Naive B cell (primary cell): ENCODE data around the gene PLTP. TPM values are rescaled to one million over a fixed set of nuclear protein-coding genes. Genes with fewer than 3 reads are reported as not detected.
"Not testable (repeated sequence)": the region's sequence is repeated elsewhere in the genome, so short reads cannot be mapped to it uniquely, and the experiment has no call there.

Source experiments
- ATAC-seq, 2 donors: fragments of 150-1000 bp; cut with Tn5 transposase; 2 replicates each; pipeline ENCODE4 v1.10.0; 2021; ENCODE audit warnings: low read depth in 2 of 2, mild to moderate bottlenecking in 2 of 2, moderate library complexity in 2 of 2
- DNase-seq: peaks from one replicate; pipeline ENCODE4 v3.0.0; 2022
- H3K27ac Mint-ChIP-seq, 6 donors: one replicate each; pipeline ENCODE4 v1.8.0; 2020 to 2022; ENCODE audit warnings: mild to moderate bottlenecking in 6 of 6, mixed read lengths in 6 of 6, moderate library complexity in 5 of 6, inconsistent platforms in 2 of 6
- H3K27me3 Mint-ChIP-seq, 3 donors: one replicate each; pipeline ENCODE4 v1.8.0; 2021 to 2022; ENCODE audit warnings: mixed read lengths in 3 of 3, mild to moderate bottlenecking in 1 of 3
- H3K36me3 Mint-ChIP-seq, 2 donors: one replicate each; pipeline ENCODE4 v1.8.0; 2020 to 2022; ENCODE audit warnings: mixed read lengths in 2 of 2, inconsistent platforms in 1 of 2, mild to moderate bottlenecking in 1 of 2
- H3K4me1 Mint-ChIP-seq, 3 donors: one replicate each; pipeline ENCODE4 v1.8.0; 2020 to 2022; ENCODE audit warnings: mixed read lengths in 3 of 3, inconsistent platforms in 1 of 3, mild to moderate bottlenecking in 1 of 3, moderate library complexity in 1 of 3
- H3K4me3 Mint-ChIP-seq, 8 donors: one replicate each; pipeline ENCODE4 v1.8.0; 2020 to 2022; ENCODE audit warnings: mild to moderate bottlenecking in 8 of 8, mixed read lengths in 8 of 8, moderate library complexity in 8 of 8, inconsistent platforms in 2 of 8
- H3K9me3 Mint-ChIP-seq, 7 donors: one replicate each; pipeline ENCODE4 v1.8.0; 2020 to 2022; ENCODE audit warnings: mixed read lengths in 7 of 7, mild to moderate bottlenecking in 5 of 7, inconsistent platforms in 2 of 7, moderate library complexity in 1 of 7
- polyA plus RNA-seq, 6 donors: library from polyadenylated mRNA; unstranded; fragments of 300-500 nt; fragmentation: Illumina TruSeq; gene quantifications; one replicate each; pipeline ENCODE4 v1.2.3, GENCODE V29; 2021; ENCODE audit warnings: low read depth in 6 of 6

PLTP gene, protein sequence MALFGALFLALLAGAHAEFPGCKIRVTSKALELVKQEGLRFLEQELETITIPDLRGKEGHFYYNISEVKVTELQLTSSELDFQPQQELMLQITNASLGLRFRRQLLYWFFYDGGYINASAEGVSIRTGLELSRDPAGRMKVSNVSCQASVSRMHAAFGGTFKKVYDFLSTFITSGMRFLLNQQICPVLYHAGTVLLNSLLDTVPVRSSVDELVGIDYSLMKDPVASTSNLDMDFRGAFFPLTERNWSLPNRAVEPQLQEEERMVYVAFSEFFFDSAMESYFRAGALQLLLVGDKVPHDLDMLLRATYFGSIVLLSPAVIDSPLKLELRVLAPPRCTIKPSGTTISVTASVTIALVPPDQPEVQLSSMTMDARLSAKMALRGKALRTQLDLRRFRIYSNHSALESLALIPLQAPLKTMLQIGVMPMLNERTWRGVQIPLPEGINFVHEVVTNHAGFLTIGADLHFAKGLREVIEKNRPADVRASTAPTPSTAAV
- polyA plus RNA-seq, result 10 to 100 TPM in 1 of 6 donors, 1 to 10 TPM in 4, under 1 TPM in 1; 0.66 to 10.2 (median 5.1) TPM

DNA sequence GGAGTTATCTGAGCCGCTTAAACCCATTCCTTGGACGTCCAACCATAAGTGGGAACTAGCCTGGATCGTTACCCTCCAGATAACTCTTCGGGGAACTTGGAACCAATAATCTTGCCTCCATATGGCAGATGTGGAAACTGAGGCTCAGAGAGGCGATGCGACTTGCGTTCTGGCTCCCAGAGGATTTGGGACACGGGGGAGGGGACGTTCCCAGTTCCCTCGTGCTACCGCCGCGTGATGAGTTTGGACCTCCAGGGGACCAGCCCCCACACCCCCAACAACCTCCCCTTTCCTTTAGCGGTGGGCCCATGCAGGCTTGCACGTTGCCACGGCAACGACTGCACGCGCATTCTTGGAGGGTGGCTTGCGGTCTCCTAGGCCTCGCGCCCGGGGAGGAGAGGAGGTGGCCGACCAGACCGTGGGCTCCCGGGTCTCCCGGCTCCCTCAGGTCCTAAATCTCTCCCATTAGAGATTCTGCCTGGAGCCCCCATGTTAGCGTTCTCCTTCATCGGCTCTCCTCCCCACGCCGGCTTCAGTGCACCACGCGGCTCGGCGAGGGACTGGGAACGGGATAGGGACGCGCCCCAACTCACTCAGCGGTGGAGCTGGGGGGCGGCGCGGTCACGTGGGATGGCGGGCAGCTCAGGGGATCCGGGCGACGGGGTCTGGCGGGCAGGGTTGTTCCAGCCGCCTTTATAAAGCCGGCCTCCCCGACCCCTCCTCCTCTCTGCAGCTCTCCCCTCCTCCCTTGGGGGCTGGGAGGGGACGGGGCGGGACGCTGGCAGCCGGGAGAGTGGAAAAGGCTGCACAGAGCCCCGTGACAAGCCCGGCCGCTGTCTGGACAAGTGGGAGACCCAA lies at the start of gene PLTP:
Gene PLTP (minus strand): TSS at position 670 of the 858 bp plus-strand sequence. CDS start 703 bp downstream, outside the sequence.
- H3K36me3 Mint-ChIP-seq, result no peaks in the 10 kb centered on the region
- peaks cover 12 to 21% (median 20%) of the 10 kb centered on the region in 3 donors for H3K4me1 Mint-ChIP-seq
- H3K27ac Mint-ChIP-seq, result peak within 1 kb of the TSS in 5 of 6 donors; percentile 18 to 84 (median 59)
- peak within 1 kb of the TSS; percentile 59 to 94 (median 85) for H3K4me3 Mint-ChIP-seq
- H3K9me3 Mint-ChIP-seq, result peaks cover 0 to 5% (median 0%) of the 10 kb centered on the region in 7 donors
- peak; percentile 44 for DNase-seq
- H3K27me3 Mint-ChIP-seq, result peaks cover 10 to 18% (median 17%) of the 10 kb centered on the region in 3 donors
- ATAC-seq, result peak; percentile 24 to 27

DNA sequence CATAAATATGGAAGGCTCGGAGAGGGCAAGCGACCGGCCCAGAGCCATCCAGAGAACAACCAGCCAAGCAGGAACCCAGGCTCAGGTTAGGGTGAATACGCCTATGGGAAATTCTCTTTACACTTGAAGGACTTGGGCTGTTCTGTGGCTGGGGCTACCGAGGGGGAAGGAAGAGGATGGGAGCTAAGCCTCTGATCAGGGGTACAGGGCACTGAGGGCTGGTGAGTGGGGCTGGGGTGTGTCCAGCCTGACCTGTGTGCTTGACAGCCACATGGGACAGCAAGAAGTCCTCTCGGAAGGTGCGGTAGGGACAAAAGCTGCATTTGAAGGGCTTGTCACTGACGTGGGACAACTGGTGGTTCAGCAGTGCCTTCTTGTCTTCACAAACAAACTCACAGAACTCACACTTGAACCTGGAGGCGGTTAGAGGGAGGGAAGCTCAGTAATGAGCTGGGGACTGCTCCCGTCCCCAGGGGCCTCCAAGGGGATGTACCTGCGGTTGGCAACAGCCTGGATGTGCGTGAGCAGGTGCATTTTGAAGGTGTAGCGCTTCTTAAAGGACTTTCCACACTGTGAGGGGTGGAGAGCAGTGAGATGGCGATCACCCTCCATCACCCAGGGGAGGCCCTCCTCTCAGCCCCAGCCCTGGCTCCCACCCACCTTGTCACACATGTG lies 48.1 kb upstream of the PLTP start:
- peak overlapping the region in 1 of 8 donors; percentile 30 for H3K4me3 Mint-ChIP-seq
- H3K27ac Mint-ChIP-seq, result no peak overlapping the region
- peaks cover 0 to 4% (median 3%) of the 10 kb centered on the region in 3 donors for H3K4me1 Mint-ChIP-seq
- DNase-seq, result no peak
- peaks cover 0 to 2% (median 0%) of the 10 kb centered on the region in 7 donors for H3K9me3 Mint-ChIP-seq
- peaks cover 15 to 20% of the 10 kb centered on the region in 2 donors for H3K36me3 Mint-ChIP-seq
- no peak for ATAC-seq
- no peaks in the 10 kb centered on the region for H3K27me3 Mint-ChIP-seq

DNA sequence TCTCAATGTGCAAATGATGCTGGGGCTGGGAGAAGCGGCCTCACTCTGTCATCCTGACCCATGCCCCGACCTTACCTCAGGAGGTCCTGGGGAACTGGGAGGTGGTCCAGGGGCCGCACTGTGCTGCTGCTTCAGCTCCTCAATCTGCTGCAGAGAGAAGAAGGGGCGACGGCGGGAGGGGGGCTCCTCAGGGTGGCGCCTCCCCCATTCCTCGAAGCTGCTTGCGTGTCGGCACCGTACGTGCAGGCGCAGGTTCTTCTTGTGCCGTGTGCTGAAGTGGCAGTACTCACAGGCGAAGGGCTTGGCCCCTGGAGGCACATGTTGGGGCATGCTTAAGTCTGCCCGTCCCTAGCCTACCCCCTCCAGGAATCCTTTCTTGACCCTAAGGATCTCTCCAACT lies 47.2 kb upstream of the PLTP start:
- Mint-ChIP-seq H3K9me3 (peaks cover 0 to 2% (median 0%) of the 10 kb centered on the region in 7 donors), H3K36me3 (peaks cover 15 to 20% of the 10 kb centered on the region in 2 donors)

DNA sequence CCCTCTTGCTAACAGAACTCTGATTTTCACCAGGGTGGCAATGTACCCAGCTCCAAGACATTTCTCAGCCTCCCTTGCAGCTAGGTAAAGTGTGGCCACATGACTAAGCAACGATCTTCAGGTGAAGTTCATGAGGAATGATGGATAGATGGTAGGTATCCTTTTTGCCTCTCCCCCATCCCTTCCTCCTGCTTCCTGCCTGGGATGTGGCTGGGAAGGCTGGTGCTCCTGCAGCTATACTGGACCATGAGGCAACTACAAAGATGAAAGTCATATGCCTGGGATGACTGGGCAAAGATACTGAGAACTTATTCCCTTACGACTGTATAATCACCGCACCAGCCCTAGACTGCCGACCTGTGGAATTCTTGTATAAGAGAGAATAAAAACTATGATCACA lies 46.6 kb upstream of the PLTP start:
- Mint-ChIP-seq H3K27me3 (no peaks in the 10 kb centered on the region), H3K27ac (no peak overlapping the region), H3K4me1 (peaks cover 0 to 4% (median 3%) of the 10 kb centered on the region in 3 donors), H3K9me3 (peaks cover 0 to 2% (median 0%) of the 10 kb centered on the region in 7 donors), H3K36me3 (peaks cover 15 to 20% of the 10 kb centered on the region in 2 donors), H3K4me3 (no peak overlapping the region)
- DNase-seq (no peak), ATAC-seq (no peak)

More for the DNA sequence above, 47.2 kb upstream of the PLTP start:
- H3K27ac Mint-ChIP-seq, result peak overlapping the region in 1 of 6 donors; percentile 87
- peaks cover 0 to 4% (median 3%) of the 10 kb centered on the region in 3 donors for H3K4me1 Mint-ChIP-seq
- DNase-seq (no peak), ATAC-seq (no peak)
- H3K4me3 Mint-ChIP-seq, result no peak overlapping the region
- no peaks in the 10 kb centered on the region for H3K27me3 Mint-ChIP-seq

DNA sequence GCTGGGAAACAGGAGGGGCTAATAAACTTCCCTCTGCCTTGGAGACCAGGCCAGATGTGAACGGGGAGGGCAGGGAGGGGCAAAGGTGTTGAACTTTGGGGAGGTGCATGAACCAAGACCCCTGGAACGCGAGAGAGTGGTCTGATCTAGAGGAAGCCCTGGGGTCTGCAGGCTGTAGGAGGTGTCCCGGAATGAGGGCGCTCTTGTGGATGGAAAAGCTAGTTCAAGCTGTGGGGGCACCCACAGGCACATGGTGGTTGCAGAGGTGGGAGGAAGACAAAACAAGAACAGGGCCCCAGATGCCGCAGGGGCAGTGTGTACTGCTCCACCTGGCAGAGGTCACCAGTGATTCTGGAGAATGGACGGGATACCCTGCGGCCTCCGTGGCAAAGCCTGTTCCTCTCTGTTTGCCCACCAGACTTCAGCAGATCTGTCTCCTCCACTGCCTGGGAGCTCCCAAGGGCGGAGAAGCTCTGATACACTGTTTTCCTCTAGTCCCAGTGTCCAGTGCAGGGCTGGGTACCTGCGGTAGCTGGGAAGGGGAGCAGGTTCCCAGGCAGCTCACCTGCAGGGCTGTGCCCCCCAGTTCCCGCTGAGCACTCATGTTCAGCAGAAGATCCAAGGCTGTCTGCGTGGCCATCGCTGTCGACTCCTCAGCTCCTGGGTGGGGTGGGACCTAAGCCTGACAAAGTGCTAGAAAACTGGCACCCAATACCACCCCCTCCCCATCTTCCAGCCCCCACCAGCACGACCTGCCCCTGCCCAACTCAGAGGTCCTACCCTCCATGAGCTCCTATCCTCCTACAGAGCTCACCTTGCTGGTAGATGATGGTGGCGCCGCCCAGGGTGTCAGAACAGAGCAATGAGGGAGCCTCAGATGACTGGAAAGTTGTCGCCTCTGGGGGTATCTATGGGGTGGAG lies 45.3 kb upstream of the PLTP start:
- Mint-ChIP-seq H3K4me1 (peaks cover 0 to 4% (median 3%) of the 10 kb centered on the region in 3 donors), H3K36me3 (peaks cover 12 to 20% of the 10 kb centered on the region in 2 donors), H3K4me3 (no peak overlapping the region), H3K27me3 (no peaks in the 10 kb centered on the region), H3K27ac (peak overlapping the region in 1 of 6 donors; percentile 24), H3K9me3 (peaks cover 0 to 2% (median 0%) of the 10 kb centered on the region in 7 donors)
- DNase-seq, result no peak
- no peak for ATAC-seq

DNA sequence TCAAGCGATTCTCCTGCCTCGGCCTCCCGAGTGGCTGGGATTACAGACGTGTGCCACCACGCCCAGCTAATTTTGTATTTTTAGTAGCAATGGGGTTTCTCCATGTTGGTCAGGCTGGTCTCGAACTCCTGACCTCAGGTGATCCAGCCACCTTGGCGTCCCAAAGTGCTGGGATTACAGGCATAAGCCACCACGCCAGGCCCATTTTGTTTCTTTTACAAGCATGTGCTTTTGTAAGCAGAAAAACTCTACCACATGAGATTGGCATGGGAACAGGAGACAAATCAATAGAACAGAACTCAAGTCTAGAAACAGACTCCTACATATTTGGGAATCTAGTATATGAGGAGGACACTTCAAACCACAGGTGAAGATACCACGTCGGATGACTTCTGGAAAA lies 44.4 kb upstream of the PLTP start:
- Mint-ChIP-seq H3K27ac (peak overlapping the region in 1 of 6 donors; percentile 56), H3K36me3 (peaks cover 12 to 20% of the 10 kb centered on the region in 2 donors)
- H3K9me3 Mint-ChIP-seq, H3K27me3 Mint-ChIP-seq, ATAC-seq, H3K4me1 Mint-ChIP-seq, H3K4me3 Mint-ChIP-seq, DNase-seq: not testable (repeated sequence)

DNA sequence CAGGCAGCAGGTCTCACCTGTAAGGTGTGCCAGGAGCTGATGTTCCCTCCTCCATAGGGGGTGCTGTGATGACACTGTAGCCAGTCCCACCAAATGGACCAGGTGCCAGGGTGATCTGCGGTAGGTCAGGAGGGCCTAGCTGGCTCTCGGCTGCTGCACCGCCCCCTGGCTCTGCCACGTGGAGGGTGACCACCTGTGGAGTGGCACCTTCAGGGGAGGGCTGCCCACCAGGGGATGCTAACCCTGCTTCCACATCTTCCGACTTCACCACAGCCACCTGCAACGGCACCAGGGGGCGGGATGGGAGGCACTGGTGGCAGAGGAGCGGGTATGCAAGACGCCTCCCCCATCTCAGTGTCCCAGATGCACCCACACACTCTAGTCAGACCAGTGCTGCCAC lies 41.7 kb upstream of the PLTP start:
- ATAC-seq (no peak), DNase-seq (no peak)
- Mint-ChIP-seq H3K4me3 (no peak overlapping the region), H3K36me3 (peaks cover 3 to 5% of the 10 kb centered on the region in 2 donors), H3K27me3 (no peaks in the 10 kb centered on the region), H3K9me3 (peaks cover 0 to 2% (median 0%) of the 10 kb centered on the region in 7 donors), H3K4me1 (peaks cover 3 to 7% (median 7%) of the 10 kb centered on the region in 3 donors), H3K27ac (no peak overlapping the region)

DNA sequence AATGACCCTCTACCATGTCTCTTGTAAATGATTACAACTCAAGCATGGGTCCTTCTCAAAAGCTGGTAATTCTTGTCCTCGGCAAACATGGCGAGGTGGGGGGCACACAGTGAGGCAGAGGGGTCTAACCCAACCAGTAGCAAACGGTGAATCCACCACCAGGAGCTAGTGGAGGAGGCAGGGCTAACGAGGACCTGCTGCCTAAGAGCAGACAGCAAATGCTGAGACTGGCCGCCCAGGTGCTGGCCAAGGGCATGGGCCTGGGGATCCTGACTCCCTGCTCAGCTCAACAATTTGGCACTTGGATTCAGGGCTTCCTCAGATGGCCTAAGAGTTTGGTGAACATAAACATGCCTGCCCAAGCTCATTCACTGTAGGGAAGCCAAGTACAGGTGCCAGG lies 40.9 kb upstream of the PLTP start:
- H3K9me3 Mint-ChIP-seq, result no peaks in the 10 kb centered on the region
- H3K27me3 Mint-ChIP-seq, result no peaks in the 10 kb centered on the region
- ATAC-seq, result no peak
- peaks cover 4 to 7% (median 5%) of the 10 kb centered on the region in 3 donors for H3K4me1 Mint-ChIP-seq
- no peak overlapping the region for H3K4me3 Mint-ChIP-seq
- DNase-seq, result no peak
- no peak overlapping the region for H3K27ac Mint-ChIP-seq
- no peaks in the 10 kb centered on the region for H3K36me3 Mint-ChIP-seq

DNA sequence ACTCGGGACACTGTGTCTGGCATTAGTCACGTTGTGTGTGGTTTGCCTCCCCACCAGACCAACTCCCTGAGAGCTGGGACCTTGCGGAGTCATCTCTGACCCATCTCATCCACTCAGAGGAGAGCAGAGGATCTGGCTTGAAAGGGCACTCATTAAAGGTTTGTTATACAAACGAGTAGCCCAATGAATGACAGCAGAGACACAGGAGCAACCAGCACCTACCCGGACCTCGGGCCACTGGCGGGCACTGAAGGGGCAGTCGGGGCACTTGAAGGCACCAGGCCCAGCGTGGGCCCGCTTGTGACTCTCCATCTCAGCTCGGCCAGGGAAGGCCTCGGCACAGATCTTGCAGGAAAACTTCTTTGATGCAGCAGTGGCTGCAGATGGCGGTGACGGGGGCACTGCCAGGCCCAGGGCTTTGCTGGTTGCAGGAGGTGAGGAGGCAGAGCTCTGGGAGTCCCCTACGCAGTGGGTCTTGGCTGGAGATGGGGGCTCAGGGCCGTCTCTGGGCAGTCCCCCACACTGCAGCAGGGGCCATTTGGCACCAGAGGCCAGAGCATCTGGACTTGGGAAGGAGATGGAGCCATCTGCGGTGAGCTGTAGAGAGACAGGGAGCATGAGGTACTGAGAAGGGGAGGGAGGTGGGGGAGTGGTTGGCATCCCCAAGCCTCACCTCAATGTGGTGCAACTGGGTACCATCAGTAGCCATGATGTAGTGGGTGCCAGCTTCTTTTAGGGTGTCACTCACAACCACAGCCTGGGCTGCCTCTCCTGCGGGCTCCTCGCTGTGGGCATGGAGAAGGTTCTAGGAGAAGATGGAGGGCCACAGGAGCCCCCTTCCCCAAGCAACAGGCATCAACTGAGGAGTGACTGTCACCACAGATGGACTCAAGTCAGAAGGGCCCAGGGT lies 40.2 kb upstream of the PLTP start:
- Mint-ChIP-seq H3K27me3 (no peaks in the 10 kb centered on the region), H3K36me3 (no peaks in the 10 kb centered on the region)

DNA sequence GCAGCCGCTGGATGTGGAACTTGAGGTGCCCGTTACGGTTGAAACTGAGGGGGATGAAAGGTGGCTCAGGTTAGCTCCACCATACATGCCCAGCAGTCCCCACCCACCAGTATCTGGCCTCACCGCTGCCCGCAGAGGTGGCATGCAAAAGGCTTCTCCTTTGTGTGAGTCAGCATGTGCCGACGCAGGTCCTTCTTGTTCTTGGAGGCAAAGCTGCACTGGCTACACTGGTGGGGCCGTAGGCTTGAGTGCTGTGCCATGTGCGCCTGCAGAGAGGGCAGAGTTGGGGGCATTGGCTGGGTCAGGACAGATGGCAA lies 38.3 kb upstream of the PLTP start:
- Mint-ChIP-seq H3K4me3 (no peak overlapping the region), H3K4me1 (peaks cover 4 to 7% (median 6%) of the 10 kb centered on the region in 3 donors), H3K27me3 (no peaks in the 10 kb centered on the region), H3K9me3 (no peaks in the 10 kb centered on the region), H3K36me3 (no peaks in the 10 kb centered on the region), H3K27ac (no peak overlapping the region)
- DNase-seq (no peak), ATAC-seq (no peak)

More for the DNA sequence above, 40.2 kb upstream of the PLTP start:
- Mint-ChIP-seq H3K4me3 (no peak overlapping the region), H3K27ac (peak overlapping the region in 4 of 6 donors; percentile 18 to 74 (median 40)), H3K4me1 (peaks cover 4 to 7% (median 6%) of the 10 kb centered on the region in 3 donors), H3K9me3 (no peaks in the 10 kb centered on the region)
- ATAC-seq (no peak), DNase-seq (no peak)

DNA sequence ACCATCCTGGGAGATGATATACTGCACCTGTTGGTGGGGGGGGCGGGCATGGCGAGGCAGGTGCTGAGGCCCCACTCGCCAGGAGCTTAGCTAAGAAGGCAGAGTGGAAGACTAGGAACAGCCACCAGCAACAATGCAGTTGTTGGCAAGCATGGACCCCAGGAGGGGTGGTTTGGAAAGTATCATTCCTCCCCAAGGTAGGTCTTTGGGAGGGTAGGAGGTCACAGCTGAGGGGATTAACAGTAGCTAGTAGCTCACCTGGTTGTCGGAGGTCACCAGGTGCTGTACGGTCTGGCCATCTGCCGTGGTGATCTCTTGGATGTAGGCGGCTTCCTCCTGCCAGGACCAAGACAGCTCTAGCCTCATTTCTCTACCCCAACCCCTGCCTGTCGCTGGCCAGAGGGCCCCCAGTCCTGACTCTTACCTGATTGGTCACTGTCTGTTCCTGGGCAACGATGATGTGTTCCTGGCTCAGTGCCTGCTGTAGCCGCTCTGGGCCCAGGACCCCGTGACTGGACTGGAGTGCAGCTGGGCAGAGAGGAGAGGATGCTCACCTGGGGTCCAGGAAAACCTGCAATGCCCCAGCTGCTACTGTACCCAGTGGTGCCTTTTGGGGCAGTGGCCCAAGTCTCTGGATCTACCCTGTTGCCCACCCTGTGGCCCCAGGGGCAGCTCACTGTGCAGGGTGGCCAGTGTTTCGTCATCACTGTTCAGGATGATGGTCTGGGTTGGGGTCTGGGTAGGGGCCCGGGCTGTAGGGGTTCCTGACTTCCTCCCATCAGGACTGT lies 37.8 kb upstream of the PLTP start:
- Mint-ChIP-seq H3K9me3 (no peaks in the 10 kb centered on the region), H3K4me3 (no peak overlapping the region), H3K36me3 (no peaks in the 10 kb centered on the region), H3K27me3 (no peaks in the 10 kb centered on the region), H3K4me1 (peaks cover 4 to 7% (median 6%) of the 10 kb centered on the region in 3 donors), H3K27ac (peak overlapping the region in 2 of 6 donors; percentile 68 to 76)
- ATAC-seq (no peak), DNase-seq (no peak)
